SIG-M5 (cell line): ENCODE data around the gene TPRA1.
"Not testable (repeated sequence)": the region's sequence is repeated elsewhere in the genome, so short reads cannot be mapped to it uniquely, and the experiment has no call there.

ENCODE experiments used
- DNase-seq: peaks from one replicate; lab custom pipeline; 2025; lab: John Stamatoyannopoulos, UW

TPRA1 gene

GRCh38 chr3:127616836-127617605 is 26.5 kb upstream of the TPRA1 start:
- no peak for DNase-seq

GRCh38 chr3:127615631-127616305 is 25.2 kb upstream of the TPRA1 start:
- no peak for DNase-seq

GRCh38 chr3:127614928-127615589 is 24.5 kb upstream of the TPRA1 start:
- no peak for DNase-seq

- DNase-seq, result no peak
Measured at GRCh38 chr3:127613406-127613805, 22.9 kb upstream of the TPRA1 start.

- DNase-seq, result no peak
Measured at GRCh38 chr3:127612966-127613365, 22.4 kb upstream of the TPRA1 start.

GRCh38 chr3:127611251-127611650 is 20.7 kb upstream of the TPRA1 start:
- no peak for DNase-seq

- DNase-seq, result no peak
Measured at GRCh38 chr3:127610105-127610504, 19.6 kb upstream of the TPRA1 start.

- no peak for DNase-seq
Measured at GRCh38 chr3:127608362-127608718, 17.8 kb upstream of the TPRA1 start.

GRCh38 chr3:127607675-127608361 is 17.3 kb upstream of the TPRA1 start:
- DNase-seq, result no peak

GRCh38 chr3:127606981-127607595 is 16.6 kb upstream of the TPRA1 start:
- no peak for DNase-seq

- no peak for DNase-seq
Measured at GRCh38 chr3:127606086-127606805, 15.7 kb upstream of the TPRA1 start.

GRCh38 chr3:127605547-127605946 is 15.0 kb upstream of the TPRA1 start:
- not testable (repeated sequence) for DNase-seq

- no peak for DNase-seq
Measured at GRCh38 chr3:127604546-127605165, 14.1 kb upstream of the TPRA1 start.

- no peak for DNase-seq
Measured at GRCh38 chr3:127604035-127604434, 13.5 kb upstream of the TPRA1 start.

GRCh38 chr3:127600749-127601456 is 10.4 kb upstream of the TPRA1 start:
- no peak for DNase-seq

GRCh38 chr3:127598841-127599570 is 8.5 kb upstream of the TPRA1 start:
- no peak for DNase-seq

- DNase-seq, result no peak
Measured at GRCh38 chr3:127597020-127597771, 6.7 kb upstream of the TPRA1 start.

GRCh38 chr3:127595303-127595702 is 4.8 kb upstream of the TPRA1 start:
- DNase-seq, result no peak

GRCh38 chr3:127593178-127593577 is 2.6 kb upstream of the TPRA1 start:
- no peak for DNase-seq
